Islet precursor cell (in vitro differentiated cells): ENCODE measurements around the gene SYNJ2.
A peak's percentile ranks its signal among the peaks of the same experiment; 100 is the strongest.

ENCODE experiments used
- DNase-seq: peaks from one replicate; pipeline ENCODE4 v3.0.0-alpha.2; 2018

Gene SYNJ2

GRCh38 chr6:158030380-158031300 is 49.0 kb downstream of the SYNJ2 start:
- no peak for DNase-seq

- peak; percentile 76 for DNase-seq
Observed at GRCh38 chr6:158031381-158032353, 50.0 kb downstream of the SYNJ2 start.

- no peak for DNase-seq
Observed at GRCh38 chr6:158032354-158032733, 50.7 kb downstream of the SYNJ2 start.

- no peak for DNase-seq
Observed at GRCh38 chr6:158033077-158033750, 51.6 kb downstream of the SYNJ2 start.

- DNase-seq: no peak
Observed at GRCh38 chr6:158033751-158034702, 52.4 kb downstream of the SYNJ2 start.

GRCh38 chr6:158036261-158036660 is 54.6 kb downstream of the SYNJ2 start:
- DNase-seq: no peak

GRCh38 chr6:158037021-158037420 is 55.4 kb downstream of the SYNJ2 start:
- DNase-seq: no peak

- peak; percentile 50 for DNase-seq
Observed at GRCh38 chr6:158037771-158038170, 56.1 kb downstream of the SYNJ2 start.

GRCh38 chr6:158038291-158039177 is 56.9 kb downstream of the SYNJ2 start:
- peak; percentile 50 for DNase-seq

- peak; percentile 80 for DNase-seq
Observed at GRCh38 chr6:158039178-158039557, 57.5 kb downstream of the SYNJ2 start.

GRCh38 chr6:158039571-158040050 is 57.9 kb downstream of the SYNJ2 start:
- DNase-seq: peak; percentile 81

- DNase-seq: peak; percentile 94
Observed at GRCh38 chr6:158040051-158040803, 58.6 kb downstream of the SYNJ2 start.

- no peak for DNase-seq
Observed at GRCh38 chr6:158040804-158041347, 59.2 kb downstream of the SYNJ2 start.

- no peak for DNase-seq
Observed at GRCh38 chr6:158041370-158041769, 59.7 kb downstream of the SYNJ2 start.

GRCh38 chr6:158041788-158042187 is 60.1 kb downstream of the SYNJ2 start:
- no peak for DNase-seq

- peak; percentile 95 for DNase-seq
Observed at GRCh38 chr6:158042245-158042798, 60.7 kb downstream of the SYNJ2 start.

- DNase-seq: no peak
Observed at GRCh38 chr6:158043008-158043407, 61.3 kb downstream of the SYNJ2 start.

GRCh38 chr6:158043586-158044524 is 62.2 kb downstream of the SYNJ2 start:
- no peak for DNase-seq
